Hematopoietic multipotent progenitor cell treated with erythropoietin and hydrocortisone succinate and interleukin-3 and kit ligand, for 15 days (in vitro differentiated cells): ENCODE data around the gene MKNK1.
A peak's percentile ranks its signal among the peaks of the same experiment; 100 is the strongest.

Experiments used
- DNase-seq: peaks from one replicate; pipeline ENCODE4 v3.0.0-alpha.2; 2015; ENCODE audit warnings: low spot score

The MKNK1 gene

GRCh38 chr1:46539972-46540371 lies 64.1 kb downstream of the MKNK1 start:
- no peak for DNase-seq

- no peak for DNase-seq
Measured at GRCh38 chr1:46538147-46538546, 65.9 kb downstream of the MKNK1 start.

- DNase-seq: no peak
Measured at GRCh38 chr1:46537651-46538050, 66.4 kb downstream of the MKNK1 start.

GRCh38 chr1:46536527-46536926 lies 67.5 kb downstream of the MKNK1 start:
- DNase-seq: no peak

- no peak for DNase-seq
Measured at GRCh38 chr1:46535063-46535462, 69.0 kb downstream of the MKNK1 start.

GRCh38 chr1:46533179-46533864 lies 70.7 kb downstream of the MKNK1 start:
- DNase-seq: no peak

GRCh38 chr1:46532498-46533178 lies 71.4 kb downstream of the MKNK1 start:
- peak; percentile 41 for DNase-seq

- no peak for DNase-seq
Measured at GRCh38 chr1:46532095-46532494, 72.0 kb downstream of the MKNK1 start.

GRCh38 chr1:46530791-46531409 lies 73.2 kb downstream of the MKNK1 start:
- DNase-seq: no peak

- DNase-seq: no peak
Measured at GRCh38 chr1:46530311-46530710, 73.8 kb downstream of the MKNK1 start.

GRCh38 chr1:46529031-46529630 lies 74.9 kb downstream of the MKNK1 start:
- DNase-seq: no peak

GRCh38 chr1:46528297-46528955 lies 75.6 kb downstream of the MKNK1 start:
- DNase-seq: no peak

GRCh38 chr1:46527474-46528296 lies 76.4 kb downstream of the MKNK1 start:
- peak; percentile 84 for DNase-seq

GRCh38 chr1:46526691-46527291 lies 77.3 kb downstream of the MKNK1 start:
- no peak for DNase-seq

- no peak for DNase-seq
Measured at GRCh38 chr1:46526013-46526690, 77.9 kb downstream of the MKNK1 start.

- DNase-seq: no peak
Measured at GRCh38 chr1:46525253-46525983, 78.7 kb downstream of the MKNK1 start.

- DNase-seq: no peak
Measured at GRCh38 chr1:46524843-46525242, 79.2 kb downstream of the MKNK1 start.

GRCh38 chr1:46523496-46524353 lies 80.3 kb downstream of the MKNK1 start:
- peak; percentile 81 for DNase-seq

- no peak for DNase-seq
Measured at GRCh38 chr1:46522969-46523320, 81.1 kb downstream of the MKNK1 start.
